ENCODE results near the gene DDX4.

- TF ChIP-seq, protein P1, sequence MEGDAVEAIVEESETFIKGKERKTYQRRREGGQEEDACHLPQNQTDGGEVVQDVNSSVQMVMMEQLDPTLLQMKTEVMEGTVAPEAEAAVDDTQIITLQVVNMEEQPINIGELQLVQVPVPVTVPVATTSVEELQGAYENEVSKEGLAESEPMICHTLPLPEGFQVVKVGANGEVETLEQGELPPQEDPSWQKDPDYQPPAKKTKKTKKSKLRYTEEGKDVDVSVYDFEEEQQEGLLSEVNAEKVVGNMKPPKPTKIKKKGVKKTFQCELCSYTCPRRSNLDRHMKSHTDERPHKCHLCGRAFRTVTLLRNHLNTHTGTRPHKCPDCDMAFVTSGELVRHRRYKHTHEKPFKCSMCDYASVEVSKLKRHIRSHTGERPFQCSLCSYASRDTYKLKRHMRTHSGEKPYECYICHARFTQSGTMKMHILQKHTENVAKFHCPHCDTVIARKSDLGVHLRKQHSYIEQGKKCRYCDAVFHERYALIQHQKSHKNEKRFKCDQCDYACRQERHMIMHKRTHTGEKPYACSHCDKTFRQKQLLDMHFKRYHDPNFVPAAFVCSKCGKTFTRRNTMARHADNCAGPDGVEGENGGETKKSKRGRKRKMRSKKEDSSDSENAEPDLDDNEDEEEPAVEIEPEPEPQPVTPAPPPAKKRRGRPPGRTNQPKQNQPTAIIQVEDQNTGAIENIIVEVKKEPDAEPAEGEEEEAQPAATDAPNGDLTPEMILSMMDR (IDR thresholded peaks at IDR 0.05) = no peak
- no peak for TF ChIP-seq POLR2A (IDR thresholded peaks at IDR 0.05)
These were observed 79.2 kb downstream of the DDX4 start for GRCh38 chr5:55817030-55817429.
